Measurements from ENCODE around the gene NRXN2.

NRXN2 gene

GRCh38 chr11:64726867-64727530 lies 4.0 kb upstream of the NRXN2 start:
- no peak overlapping the region for H3K27ac ChIP-seq (ENCODE audit: low read depth, low read length, poor library complexity, severe bottlenecking)
- H2AFZ ChIP-seq (ENCODE audit: low read length) = no peak overlapping the region
- H3K4me3 ChIP-seq (ENCODE audit: low read depth, low read length, poor library complexity, severe bottlenecking) = no peak overlapping the region
- no peak overlapping the region for H3K9ac ChIP-seq (ENCODE audit: low read length)
- H3K79me2 ChIP-seq (ENCODE audit: insufficient read depth, low read length) = no peaks in the 10 kb centered on the region
- H4K20me1 ChIP-seq (ENCODE audit: insufficient read depth, low read length) = no peaks in the 10 kb centered on the region
- no peaks in the 10 kb centered on the region for H3F3A ChIP-seq (ENCODE audit: insufficient read depth, low read length)
- no peaks in the 10 kb centered on the region for H3K9me2 ChIP-seq (ENCODE audit: low read depth, low read length)
- TF ChIP-seq CTCF (IDR thresholded peaks at IDR 0.05; ENCODE audit: low read length) (no peak), EZH2 (IDR thresholded peaks at IDR 0.05; ENCODE audit: borderline replicate concordance, low read length) (no peak)
- 0 out of 2 replicates have a peak, but pooled peaks cover 5% of the 10 kb centered on the region for H3K36me3 ChIP-seq (ENCODE audit: insufficient read depth, low read length)
- H3K27me3 ChIP-seq (ENCODE audit: insufficient read depth, low read length) = peaks cover 7% of the 10 kb centered on the region; the same call in 1 of the 2 replicates
- H3K4me1 ChIP-seq (ENCODE audit: insufficient read depth, low read length, severe bottlenecking) = peaks cover 5% of the 10 kb centered on the region
- H3K4me2 ChIP-seq (ENCODE audit: low read length) = no peak overlapping the region
- no peaks in the 10 kb centered on the region for H3K9me3 ChIP-seq (ENCODE audit: low read length)

GRCh38 chr11:64726211-64726641 lies 3.2 kb upstream of the NRXN2 start:
- H2AFZ ChIP-seq (ENCODE audit: low read length) = no peak overlapping the region
- H3K4me3 ChIP-seq (ENCODE audit: low read depth, low read length, poor library complexity, severe bottlenecking) = no peak overlapping the region
- no peaks in the 10 kb centered on the region for H3K79me2 ChIP-seq (ENCODE audit: insufficient read depth, low read length)
- H3K9ac ChIP-seq (ENCODE audit: low read length) = no peak overlapping the region
- H3K4me1 ChIP-seq (ENCODE audit: insufficient read depth, low read length, severe bottlenecking) = peaks cover 5% of the 10 kb centered on the region
- H3K27ac ChIP-seq (ENCODE audit: low read depth, low read length, poor library complexity, severe bottlenecking) = no peak overlapping the region
- no peaks in the 10 kb centered on the region for H3F3A ChIP-seq (ENCODE audit: insufficient read depth, low read length)
- peaks cover 7% of the 10 kb centered on the region for H3K27me3 ChIP-seq (ENCODE audit: insufficient read depth, low read length)
- no peaks in the 10 kb centered on the region for H4K20me1 ChIP-seq (ENCODE audit: insufficient read depth, low read length)
- TF ChIP-seq CTCF (IDR thresholded peaks at IDR 0.05; ENCODE audit: low read length) = no peak
- no peak for TF ChIP-seq EZH2 (IDR thresholded peaks at IDR 0.05; ENCODE audit: borderline replicate concordance, low read length)
- H3K4me2 ChIP-seq (ENCODE audit: low read length) = no peak overlapping the region
- no peaks in the 10 kb centered on the region for H3K9me3 ChIP-seq (ENCODE audit: low read length)
- 0 out of 2 replicates have a peak, but pooled peaks cover 5% of the 10 kb centered on the region for H3K36me3 ChIP-seq (ENCODE audit: insufficient read depth, low read length)
- H3K9me2 ChIP-seq (ENCODE audit: low read depth, low read length) = no peaks in the 10 kb centered on the region

GRCh38 chr11:64724863-64725532 lies 2.0 kb upstream of the NRXN2 start:
- Histone ChIP-seq H3K27ac (ENCODE audit: low read depth, low read length, poor library complexity, severe bottlenecking) (no peak overlapping the region), H3F3A (ENCODE audit: insufficient read depth, low read length) (no peaks in the 10 kb centered on the region), H3K9ac (ENCODE audit: low read length) (no peak overlapping the region), H3K9me2 (ENCODE audit: low read depth, low read length) (no peaks in the 10 kb centered on the region), H3K79me2 (ENCODE audit: insufficient read depth, low read length) (no peaks in the 10 kb centered on the region), H3K4me1 (ENCODE audit: insufficient read depth, low read length, severe bottlenecking) (peaks cover 5% of the 10 kb centered on the region), H3K4me3 (ENCODE audit: low read depth, low read length, poor library complexity, severe bottlenecking) (no peak overlapping the region), H3K36me3 (ENCODE audit: insufficient read depth, low read length) (no peaks in the 10 kb centered on the region), H3K9me3 (ENCODE audit: low read length) (no peaks in the 10 kb centered on the region), H3K4me2 (ENCODE audit: low read length) (no peak overlapping the region), H3K27me3 (ENCODE audit: insufficient read depth, low read length) (peaks cover 9% of the 10 kb centered on the region), H2AFZ (ENCODE audit: low read length) (no peak overlapping the region), H4K20me1 (ENCODE audit: insufficient read depth, low read length) (no peaks in the 10 kb centered on the region)
- TF ChIP-seq EZH2 (IDR thresholded peaks at IDR 0.05; ENCODE audit: borderline replicate concordance, low read length) (no peak), CTCF (IDR thresholded peaks at IDR 0.05; ENCODE audit: low read length) (no peak)
